IPS-NIHi7 (cell line): ENCODE results near the gene EIF2B2.

Experiments
- DNase-seq: peaks from one replicate; pipeline ENCODE4 v3.0.0; 2012; ENCODE audit warnings: mixed read lengths; ENCODE audit errors: extremely low spot score

The EIF2B2 gene

DNA sequence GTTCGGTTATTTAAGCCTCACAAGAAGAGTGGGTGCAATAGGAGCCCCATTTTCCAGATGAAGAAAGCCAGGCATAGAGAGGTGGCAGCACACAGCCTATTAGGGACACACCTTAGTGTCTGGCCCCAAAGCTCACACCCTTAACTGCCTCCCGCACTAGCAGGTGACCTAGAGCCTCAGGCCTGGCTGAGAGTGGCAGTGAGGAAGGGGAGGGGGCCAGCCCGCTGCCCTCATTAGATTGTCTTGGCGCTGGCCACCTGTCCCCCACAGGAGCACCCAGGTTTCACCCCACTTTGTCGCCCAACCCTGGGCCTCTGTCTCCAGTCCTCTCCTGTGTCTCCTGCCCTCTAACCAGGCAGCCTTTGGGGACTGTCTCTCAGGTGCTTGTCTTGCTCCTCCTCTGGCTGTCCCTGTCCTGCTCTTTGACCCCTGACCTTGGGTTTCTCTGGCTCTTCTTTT lies 28.8 kb upstream of the EIF2B2 start:
- no peak for DNase-seq

DNA sequence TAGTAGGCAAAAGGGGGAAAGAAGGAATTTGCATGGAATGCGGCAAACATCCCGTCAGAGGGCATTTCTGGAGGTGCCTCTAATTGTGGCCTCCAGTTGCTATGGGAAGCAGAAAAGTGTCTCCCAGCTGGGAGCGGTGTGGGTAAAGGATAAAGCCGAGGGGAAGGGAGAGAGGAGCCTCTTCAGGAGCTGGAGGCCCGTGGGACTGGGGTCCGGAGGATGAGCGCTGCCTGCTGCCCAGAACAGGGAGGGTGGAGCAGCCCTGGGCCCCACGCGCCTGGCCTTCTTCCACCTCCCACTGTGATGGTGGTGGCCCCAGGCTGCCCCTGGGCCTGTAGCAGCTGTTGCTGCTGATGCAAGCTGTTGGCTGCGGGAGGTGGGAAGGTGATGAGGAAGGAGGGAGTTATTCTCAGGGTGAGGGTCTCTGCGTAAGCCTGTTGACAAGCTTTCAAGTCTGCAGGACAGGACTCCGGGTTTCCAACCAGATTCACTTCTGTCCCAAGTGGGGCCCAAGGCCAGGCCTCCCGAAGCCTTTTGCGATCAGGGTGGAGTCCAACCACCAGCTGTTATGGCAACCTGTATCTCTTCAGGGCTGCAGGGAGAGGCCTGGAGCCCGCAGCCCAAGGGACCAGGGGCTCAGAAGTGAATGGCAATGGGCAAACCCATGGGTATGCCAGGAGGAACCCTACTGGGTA lies 28.2 kb upstream of the EIF2B2 start:
- no peak for DNase-seq

DNA sequence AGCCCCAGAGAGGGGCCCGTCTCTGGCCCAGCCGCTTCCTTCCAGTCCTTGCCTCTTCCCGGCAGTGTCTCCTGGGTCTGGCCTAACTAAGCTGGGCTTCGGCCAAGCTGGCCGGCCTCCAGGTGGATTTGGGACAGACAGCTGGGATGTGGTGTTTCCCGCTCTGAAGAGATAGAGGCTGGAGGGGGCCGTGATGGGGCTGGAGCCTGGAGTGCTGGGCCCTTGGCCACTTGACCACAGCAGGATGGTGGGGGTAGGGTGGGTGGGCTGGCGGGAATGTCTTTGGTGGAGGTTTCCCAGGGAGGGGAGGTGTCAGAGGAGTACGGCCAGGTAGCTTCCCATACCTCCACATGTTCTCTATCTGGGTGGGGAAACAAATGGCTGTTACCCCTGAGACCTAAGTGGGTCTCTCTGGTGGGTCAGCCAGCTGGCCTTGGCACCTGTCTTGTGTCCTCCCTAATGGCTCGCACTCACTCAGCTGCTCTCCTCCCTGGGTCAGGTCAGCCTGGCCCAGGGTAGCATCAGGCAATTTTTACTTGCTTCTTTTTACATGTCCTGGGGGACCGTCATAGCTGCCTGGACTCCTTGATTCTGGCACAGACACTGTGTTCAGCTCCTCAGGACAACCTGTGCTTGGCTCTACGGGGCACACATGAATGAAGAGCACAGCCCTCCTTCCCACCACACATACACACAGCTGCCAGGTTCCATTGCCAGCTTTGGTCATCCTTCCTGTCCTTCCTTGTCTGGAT lies 27.5 kb upstream of the EIF2B2 start:
- peak; percentile 5 for DNase-seq

DNA sequence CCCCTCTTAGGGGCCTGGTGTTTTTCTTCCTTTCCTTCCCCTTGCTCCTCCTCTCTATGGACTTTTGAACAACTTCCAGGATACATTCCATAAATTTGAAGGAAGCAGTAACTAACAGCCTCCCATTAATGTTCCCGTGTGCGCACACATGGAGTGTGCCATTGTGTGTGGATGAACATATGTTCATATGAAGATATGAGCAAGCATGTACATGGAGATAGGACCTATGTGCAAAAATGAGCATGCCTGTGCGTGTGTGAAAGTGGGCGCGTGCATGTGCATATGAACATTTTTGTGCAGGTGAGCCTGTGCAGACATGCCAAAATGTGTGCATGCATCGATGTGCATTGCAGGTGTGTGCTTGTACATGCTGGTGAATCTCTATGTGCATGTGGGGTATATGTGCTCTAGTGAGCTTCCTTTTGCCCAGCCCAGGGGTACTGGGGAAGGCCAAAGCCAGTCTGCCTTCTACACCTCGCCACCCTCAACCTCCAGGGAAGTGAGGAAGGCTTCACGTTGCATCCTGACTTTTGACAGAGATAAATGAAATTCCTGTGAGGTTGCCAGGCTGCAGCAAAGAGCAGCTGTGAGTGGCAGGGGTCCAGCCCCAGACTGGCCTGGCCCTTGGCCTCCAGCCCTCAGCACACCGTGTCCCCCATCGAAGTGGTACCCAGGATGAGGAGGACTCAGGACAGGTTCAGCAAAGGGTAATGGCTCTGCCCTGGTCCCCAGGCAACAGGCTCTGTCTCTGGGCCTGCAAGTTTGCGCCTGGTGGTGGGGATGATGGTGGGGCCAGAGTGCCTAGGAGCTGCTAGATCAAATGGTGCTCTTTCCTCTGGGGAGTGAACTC lies 26.2 kb upstream of the EIF2B2 start:
- DNase-seq = peak; percentile 4

DNA sequence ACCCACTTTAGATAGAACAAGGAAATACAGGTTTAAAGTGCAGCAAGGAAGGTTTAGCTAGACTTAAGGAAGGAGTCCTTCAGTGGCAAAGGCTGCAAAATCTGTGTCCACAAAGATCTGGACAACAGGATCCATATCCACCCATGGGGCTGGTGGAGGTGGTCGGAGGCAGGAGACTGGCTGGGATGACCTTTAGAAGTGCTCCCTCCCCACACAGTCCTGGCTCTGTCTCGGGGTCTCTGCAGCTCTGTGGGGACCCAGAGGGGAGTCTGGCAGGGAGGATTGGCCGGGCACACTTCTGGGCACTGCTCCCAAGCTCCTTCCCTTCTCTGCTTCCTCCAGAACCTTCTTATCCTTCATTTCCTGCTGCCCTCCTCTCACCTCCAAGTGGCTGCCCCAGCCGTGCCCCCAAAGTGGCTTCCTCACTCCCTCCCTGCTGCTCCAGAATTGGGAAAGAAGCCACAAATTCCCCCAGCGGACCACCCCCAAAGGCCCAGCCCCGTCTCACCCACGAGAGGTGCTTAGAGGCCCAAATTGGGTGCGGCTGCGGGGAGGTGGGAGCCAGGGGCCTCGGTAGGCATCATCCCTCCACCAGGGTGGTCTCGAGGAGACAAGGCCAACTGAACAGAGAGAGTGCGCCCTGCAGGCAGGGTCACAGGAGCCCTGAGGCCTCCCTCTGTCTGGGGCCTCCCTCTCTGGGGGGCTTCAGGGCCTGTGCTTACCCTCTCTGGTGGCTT lies 25.4 kb upstream of the EIF2B2 start:
- peak; percentile 0 for DNase-seq

DNA sequence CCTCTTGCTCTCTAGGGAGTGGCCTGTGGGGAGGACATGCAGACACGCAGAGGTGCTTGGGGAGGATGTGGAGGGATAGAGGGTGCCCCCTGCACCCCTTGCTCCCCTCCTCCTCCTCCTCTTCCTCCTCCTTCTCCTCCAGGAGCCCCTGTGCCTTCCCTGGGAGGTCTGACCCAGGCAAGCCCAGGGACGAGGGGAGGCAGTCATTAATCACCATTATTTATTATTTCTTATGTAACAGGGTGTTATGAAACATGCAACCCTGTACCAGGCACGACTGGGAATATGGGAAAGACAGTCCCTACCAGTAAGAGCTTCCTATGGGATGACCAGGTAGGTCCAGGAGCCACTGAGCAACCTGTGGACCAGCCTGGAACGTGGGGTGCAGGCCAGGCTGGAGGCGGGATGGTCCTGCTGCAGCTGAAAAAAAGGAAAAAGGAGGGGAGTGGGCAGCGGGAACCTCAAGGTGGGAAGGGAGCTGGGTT lies 24.8 kb upstream of the EIF2B2 start:
- no peak for DNase-seq

DNA sequence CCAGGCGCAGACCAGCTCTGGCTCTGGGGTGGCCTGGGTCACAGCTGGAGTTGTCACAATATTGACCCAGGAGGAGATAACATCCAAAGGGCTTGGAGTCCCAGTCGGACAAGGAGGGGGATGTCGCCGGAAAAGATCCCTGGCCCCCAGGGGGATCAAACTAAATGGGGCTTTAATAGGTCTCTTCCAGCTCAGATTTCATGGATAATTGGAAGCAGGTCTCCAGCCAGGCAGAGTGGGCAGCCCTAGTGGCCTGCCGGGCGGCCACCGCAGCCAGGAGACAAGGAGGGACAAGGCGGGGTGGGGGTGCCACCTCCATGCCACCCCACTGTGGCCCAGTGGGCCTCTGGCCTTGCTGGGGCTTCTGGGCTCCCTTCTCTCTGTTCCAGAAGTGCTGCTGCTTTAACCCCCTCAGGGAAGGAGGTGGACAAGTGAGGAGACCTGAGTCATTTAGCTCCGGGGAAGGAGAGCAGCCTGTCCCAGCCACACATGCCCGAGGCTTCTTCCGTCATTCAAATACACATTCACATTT lies 24.2 kb upstream of the EIF2B2 start:
- DNase-seq = no peak

DNA sequence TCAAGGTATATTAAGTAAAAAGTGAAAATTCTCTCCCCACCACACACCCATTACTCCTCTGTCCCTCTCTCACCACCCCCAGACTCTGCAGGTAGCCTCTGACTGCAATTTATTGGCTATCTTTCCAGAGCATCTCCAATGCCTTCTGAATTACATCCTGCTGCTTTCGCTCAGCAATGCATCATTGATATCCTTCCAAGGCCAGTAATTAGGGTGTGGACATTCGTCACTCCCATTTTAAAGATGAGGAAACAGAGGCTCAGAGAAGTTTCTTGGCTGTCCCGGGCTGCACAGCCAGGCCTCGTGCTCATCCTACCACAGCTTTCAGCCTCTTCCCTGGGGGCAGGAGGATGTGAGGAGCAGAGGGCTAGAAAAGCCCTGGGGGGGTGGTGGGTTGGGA lies 23.7 kb upstream of the EIF2B2 start:
- DNase-seq = no peak

DNA sequence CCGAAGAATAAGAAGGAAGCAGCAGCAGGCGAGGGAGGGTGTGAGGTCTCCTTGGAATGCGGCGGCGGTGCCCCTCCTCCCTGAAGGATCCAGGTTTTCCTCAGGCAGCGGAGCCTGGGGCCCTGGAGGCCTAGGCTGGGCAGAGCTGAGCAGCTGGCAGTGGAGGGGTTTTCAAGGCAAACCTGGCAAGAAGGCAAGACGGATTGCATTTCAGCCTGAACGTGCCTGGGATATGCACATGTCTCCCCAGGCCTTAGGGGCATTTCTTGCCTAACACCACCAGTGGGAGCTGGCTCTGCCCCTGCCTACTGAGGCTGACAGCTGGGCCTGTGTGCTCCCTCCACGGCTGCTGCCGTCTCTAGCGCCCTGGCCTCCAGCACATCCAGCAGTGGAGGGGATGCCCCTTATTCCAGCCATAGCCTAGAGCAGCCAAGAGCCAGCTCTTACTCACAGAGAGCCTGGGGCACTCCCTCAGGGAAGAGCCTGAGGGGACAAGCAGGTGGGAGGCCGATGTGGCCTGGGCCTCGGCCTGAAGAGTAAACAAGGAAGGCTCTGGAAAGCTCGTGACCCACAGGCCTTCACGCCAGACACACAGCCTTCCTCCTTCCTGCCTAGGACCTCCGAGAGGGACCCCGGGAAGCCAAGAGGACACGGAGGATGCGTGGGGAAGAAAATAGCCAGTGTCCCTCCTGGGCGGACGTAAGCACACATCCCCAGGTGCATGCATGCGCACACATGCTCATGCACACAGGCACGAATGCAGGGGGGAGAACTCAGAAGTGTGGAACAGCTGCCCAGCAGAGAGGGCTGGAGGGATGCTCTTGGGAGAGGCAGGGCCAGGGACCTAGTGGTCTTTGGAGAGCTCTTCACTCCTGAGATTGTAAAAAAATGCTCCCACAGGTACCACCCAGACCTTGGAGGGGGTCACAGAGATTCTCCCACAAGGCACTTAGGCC lies 23.0 kb upstream of the EIF2B2 start:
- DNase-seq = peak; percentile 61

DNA sequence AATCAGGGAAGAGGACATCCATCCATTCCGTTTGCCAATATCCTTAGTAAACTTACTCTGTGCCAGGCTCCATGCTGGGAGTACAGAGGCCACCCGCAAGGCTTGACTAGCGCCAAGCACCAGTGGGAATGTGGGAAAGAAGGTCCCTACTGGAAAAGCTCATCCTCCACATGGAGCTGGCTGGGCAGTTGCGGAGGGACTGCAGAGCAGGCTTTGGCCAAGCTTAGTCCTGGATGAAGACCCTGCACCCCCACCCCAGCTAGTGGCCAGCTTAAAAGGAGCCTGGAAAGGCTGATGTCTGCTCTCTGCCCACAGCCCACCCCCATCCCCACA lies 22.4 kb upstream of the EIF2B2 start:
- DNase-seq = no peak

DNA sequence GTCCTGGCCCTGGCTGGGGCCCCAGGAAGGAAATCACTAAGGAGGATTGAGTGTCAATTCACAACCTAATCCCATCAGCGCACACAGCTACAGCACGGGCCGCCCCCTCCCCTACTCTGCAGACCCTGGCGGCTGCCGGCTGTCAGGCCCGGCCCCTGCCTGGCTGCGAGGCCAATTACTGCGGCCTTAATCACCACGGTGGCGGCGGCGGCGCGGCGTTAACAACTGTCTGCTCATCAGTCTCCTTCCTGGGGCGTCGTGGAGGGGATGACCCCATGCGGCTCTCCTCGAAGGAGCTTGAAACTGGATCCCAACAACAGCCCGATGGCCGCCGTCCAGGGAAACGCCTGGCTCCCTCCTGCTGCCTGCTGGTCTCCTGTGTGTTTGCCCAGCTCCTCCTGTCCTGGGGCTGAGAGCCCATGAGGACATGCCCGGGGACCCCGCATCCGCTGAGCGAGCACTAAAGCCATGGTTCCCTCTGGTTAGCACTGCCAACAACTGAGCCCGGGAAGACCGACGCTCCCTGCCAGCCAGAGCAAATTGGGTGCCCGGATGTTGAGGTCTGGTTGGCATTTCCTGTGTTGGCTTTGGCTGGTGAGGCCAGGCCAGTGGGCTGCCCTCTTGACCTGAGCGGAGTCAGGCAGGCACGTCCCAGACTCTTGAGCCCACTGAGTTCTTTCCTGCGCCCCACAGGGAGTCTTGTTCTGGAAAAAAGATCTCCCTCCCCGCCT lies 21.8 kb upstream of the EIF2B2 start:
- peak; percentile 72 for DNase-seq

DNA sequence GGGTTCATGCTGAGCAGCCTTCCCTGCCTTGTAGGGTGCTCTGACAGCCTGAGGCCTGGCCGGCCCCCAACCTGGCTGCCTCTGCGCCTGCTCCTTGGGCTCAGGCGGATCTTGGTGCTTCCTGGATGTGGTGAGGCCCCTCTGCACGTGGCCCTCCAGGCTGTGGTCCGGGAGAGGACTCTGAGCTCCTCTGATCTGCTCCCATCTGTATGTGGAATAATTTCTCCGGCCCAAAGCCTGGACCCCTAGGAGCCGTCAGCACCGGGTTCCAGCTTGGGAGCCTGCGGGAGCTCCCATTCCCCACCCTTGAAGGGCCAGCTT lies 21.3 kb upstream of the EIF2B2 start:
- no peak for DNase-seq

DNA sequence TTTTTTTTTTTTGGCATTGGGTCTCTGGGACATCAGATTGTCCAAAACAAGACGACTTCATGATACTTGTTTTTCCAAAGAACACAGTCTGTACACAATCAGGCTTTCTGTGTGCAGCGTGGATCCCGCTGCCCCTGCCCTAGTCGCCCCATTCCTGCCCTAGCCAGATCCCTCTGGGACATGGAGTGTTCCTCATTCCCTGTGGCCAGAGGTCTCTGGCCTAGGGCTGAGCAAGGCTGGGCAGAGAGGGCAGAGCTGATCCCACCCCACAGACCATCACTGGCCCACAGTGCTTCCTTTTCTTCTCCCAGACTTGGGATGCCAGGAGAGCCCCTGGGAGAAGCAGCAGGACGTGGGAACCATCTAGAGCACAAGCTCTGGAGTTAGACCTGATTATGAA lies 20.9 kb upstream of the EIF2B2 start:
- no peak for DNase-seq

DNA sequence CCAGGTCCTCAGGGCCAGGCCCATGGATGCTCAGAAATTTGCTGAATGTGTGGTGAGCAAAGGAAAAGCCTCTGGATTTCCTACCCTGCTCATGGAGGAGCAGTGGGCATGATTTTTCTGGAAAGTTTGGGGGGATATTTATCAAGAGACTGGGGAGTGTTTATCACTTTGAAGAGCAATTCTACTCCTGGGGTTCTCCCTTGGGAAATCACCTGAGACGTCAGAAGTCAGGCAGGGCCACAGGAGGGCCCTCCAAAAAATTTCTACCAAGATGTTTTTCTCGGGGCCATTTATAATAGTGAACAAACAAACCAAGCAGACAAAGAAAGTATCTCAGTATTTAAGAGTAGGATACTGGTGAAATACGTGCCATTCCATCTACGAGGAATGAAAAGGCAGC lies 20.1 kb upstream of the EIF2B2 start:
- DNase-seq = no peak

DNA sequence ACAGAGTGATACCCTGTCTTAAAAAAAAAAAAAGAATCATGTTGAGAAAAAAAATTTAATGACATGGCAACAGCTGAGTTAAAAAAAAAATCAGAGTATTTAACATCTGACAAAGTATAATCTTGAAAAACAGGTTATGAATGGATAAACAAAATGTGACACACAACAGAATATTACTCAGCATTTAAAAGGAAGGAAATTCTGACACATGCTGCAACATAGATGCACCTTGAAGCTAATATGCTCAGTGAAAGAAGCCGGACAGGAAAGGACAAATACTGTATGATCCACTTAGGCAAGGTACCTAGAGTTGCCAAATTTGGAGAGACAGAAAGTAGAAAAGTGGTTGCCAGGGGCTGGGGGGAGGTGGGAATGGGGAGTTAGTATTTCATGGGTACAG lies 19.4 kb upstream of the EIF2B2 start:
- DNase-seq = no peak

DNA sequence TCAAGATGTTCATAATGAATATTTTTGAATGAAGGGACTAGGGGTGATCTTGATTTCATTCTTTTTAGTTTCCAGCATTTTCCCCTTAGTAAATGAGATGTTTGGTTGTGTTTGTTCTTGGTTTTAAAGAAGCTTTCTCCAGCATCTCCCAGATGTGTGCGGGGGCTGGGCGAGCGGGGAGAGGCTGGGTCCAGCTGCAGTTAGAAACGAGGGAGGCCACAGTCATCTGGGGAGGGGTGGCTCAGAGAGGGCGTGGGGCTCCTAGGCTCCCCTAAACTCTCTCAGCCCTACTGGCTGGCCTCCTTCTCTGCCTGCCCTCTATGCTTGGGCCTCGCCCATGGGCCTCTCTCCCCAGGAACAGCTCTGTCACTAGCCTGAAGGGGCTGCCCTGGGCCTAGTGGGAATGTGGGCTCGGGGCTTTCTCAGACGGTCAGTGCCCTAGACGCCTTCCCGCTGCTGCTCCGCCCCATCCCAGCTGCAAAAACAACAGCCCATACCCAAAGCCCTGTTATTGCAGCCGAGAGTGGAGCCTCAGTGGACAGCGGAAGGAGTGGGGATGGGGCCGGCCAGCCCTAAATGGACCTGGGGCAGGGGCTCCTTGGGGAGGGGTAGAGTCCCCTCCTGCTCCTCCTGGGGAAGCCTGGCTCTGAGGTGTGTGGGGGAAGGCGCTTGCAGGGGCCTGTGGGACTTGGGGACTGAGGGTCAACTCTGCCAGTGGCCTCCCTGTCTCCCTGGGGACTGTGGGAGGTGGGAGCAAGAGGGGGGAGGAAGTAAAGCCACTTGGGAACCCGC lies 18.3 kb upstream of the EIF2B2 start:
- DNase-seq = no peak

DNA sequence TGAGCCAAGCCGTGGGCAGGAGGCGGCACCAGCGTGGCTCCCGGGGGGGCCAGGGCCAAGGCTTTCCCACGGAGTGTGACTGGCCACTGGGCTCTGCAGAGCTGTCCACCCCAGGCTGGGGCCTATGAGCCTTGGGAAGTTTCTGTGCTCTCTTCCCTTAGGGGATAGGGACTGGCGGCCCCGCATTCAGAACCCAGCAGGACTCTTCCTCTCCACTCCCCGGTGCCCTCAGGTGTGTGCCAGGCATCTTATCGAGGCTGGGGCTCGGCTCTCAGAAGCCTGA lies 17.8 kb upstream of the EIF2B2 start:
- no peak for DNase-seq

DNA sequence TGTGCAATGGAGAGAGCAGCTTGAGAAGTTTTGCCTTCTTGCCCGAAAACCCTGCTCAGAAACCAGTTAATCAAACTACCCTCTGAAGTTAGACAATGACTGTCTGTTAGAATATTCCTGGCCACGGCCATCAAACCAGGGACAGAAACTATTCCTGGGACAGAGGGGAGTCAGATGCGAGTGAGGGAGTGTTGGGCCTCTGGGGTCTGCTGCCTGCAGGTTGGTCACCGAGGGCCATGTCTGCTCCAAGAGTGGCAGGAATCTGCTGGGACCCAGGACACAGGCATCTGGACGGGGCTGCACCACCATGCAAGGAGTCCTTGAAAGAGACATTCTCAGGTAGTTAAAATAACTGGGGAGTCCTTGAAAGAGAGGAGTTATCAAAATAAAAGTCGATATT lies 16.9 kb upstream of the EIF2B2 start:
- DNase-seq = no peak

DNA sequence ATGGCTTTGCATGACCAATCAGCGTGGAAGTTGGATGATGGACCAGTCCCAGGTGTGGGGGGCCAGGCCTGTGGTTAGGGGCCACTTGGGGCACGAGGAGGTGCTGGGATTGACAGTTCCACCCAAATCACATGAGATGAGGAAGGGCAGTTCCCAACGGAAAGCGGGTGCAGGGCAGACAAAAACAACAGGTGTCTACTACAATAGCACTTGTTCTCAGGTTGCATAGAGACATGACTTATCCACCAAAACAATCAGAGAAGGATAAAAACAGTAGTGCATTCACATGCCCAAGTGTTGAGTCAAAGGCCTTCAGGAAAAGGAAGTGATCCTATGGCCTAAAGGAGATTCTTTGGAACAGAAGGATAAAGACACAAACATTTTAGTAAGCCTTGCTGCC lies 14.6 kb upstream of the EIF2B2 start:
- DNase-seq = no peak
